ENCODE results near the gene MEP1B.
"Not testable (repeated sequence)": the region's sequence is repeated elsewhere in the genome, so short reads cannot be mapped to it uniquely, and the experiment has no call there.

MEP1B gene

DNA sequence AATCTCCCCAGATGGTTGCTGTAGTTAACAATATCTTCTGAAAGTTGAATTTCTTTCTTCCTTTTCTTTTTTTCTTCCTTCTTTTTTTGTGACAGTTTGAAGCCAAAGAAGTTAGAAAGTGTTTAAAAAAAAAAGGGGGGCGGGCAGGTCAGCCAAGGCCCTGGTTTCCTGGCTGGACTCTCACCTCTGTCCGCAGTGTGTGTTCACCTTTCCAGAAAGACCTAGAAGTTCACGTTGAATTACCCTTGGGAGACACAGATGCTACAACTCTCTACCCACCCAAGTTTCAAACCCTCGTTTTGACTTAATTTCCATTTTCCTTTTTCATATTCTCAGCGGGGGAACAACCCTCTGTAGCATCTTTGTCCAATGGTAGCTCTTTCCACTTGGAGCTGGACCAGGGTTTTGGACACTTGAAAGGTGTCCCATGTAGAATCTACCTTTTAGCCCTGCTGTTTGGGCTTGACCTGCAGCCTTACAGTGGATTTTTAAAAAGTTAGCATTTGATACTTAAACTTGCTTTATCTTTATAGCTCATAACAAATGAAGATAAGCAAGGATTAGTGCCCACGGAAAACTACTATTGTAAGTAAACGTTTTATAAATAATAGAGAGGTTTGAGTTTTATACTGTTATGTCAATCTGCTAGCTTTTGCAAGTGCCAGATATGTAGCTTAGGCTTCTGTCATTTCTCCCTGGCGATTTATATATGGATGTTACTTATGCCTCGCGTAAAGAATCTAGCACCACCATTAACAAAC lies 20.0 kb downstream of the MEP1B start:
- DNase-seq (ENCODE audit: low spot score), result no peak

DNA sequence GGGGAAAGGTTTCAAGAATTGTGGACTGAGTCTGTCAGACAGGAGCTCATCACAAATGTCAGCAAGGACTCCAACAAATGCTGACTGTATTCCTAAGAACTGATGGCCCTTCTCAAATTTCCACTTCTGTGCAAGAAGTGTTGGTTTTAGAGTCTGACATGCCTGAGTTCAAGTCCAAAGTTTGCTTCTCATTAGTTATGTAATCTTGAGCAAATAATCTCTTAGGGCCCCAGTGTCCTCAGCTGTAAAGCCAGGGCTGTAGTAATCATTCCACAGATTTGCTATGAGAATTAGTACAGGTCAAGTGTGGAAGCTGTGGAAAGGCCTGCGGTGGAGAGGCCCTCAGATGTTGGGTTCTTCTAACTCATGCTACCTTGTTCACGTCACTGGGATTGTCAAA lies 23.9 kb downstream of the MEP1B start:
- no peak for DNase-seq (ENCODE audit: low spot score)

GRCh38 chr18:32216390-32216789 lies 26.6 kb downstream of the MEP1B start:
- DNase-seq (ENCODE audit: low spot score), result no peak

GRCh38 chr18:32219431-32220018 lies 29.7 kb downstream of the MEP1B start:
- no peak for DNase-seq (ENCODE audit: low spot score)

DNA sequence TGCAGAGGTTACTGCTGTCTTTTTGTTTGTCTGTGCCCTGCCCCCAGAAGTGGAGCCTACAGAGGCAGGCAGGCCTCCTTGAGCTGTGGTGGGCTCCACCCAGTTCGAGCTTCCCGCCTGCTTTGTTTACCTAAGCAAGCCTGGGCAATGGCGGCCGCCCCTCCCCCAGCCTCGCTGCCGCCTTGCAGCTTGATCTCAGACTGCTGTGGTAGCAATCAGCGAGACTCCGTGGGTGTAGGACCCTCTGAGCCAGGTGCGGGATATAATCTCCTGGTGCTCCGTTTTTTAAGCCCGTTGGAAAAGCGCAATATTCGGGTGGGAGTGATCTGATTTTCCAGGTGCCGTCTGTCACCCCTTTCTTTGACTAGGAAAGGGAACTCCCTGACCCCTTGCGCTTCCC lies 43.5 kb downstream of the MEP1B start:
- DNase-seq (ENCODE audit: low spot score), result not testable (repeated sequence)

DNA sequence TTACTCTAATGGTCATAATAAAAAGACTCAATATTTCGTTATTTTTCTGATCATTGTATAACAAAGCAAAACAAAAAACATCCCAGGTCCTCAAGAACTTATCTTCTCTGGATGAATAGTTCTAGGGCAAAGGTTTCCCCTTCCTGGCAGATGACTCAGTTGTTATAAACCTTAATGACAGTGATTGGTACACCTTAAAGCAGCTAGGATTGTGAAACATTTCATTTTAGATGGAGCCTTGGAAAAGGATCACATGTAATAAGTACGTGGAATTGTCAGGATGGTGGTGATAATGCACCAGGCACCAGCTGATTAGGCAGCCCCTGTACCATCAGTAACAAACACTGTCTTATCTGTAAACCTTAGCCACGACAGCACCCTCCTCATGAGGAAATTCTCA lies 47.2 kb downstream of the MEP1B start:
- DNase-seq (ENCODE audit: low spot score), result no peak

DNA sequence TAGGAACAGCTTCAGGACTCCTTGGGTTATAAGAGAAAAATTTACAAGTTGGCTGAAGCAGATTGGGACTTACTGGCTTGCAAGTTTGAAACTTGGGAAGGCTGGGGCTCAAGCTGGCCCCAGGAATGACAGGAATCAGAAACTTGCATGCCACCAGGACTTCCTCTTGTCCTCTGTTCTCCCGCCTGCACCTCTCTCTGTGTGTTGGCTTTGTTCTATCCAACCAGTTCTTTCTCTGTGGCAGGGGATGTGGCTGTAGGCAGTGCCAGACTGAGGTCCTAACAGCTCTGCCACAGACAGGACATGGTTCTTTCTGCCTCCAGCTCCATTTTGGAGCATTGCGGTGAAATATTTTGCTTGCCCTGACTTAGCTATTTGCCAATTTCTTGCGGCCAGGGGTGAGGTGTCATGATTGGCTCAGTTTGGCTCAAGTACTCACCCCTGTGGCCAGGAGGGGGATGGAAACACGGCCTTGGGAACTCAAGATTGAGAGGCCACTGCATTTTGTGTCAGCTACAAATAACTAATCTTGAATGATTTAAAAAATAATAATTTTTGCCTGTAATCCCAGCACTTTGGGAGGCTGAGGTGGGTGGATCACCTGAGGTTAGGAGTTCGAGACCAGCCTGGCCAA lies 48.9 kb downstream of the MEP1B start:
- DNase-seq (ENCODE audit: low spot score), result no peak

DNA sequence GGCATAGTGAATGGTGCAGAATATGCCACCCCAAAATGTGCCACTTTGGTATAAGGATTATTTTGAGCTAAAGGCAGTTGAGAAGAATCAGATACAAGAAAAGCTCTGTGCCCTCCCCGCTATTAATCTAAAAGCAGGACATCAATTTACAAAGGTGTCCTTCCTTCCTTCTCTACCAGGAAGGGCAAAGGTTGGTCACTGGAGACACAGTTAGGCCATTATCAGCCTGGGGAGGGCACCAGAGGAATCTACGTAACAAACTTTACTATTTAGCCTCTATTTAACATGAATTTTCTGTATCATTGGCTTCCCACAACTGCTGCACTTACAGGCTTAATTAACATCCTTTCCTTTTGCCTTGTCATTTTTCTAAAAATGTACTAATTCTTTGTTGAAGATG lies 52.6 kb downstream of the MEP1B start:
- no peak for DNase-seq (ENCODE audit: low spot score)

DNA sequence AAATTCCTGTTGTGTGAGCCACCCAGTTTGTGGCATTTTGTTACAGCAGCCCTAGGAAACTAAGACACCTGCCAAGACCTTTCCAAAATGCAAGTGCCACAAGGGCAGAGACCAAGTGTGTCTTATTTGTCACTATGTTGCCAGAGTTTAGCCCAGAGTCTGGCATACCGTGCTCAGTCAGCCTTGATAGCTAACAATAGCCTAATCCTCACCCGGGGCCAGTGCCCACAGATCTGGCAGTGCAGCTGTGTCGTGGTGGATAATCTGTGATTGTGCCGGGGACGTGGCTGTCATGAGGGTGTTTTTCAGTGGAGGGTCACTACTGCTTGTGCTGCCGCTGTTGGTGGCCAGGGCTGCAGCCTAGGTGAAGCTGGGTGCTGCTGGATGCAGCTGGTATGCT lies 53.5 kb downstream of the MEP1B start:
- DNase-seq (ENCODE audit: low spot score), result peak; percentile 42

DNA sequence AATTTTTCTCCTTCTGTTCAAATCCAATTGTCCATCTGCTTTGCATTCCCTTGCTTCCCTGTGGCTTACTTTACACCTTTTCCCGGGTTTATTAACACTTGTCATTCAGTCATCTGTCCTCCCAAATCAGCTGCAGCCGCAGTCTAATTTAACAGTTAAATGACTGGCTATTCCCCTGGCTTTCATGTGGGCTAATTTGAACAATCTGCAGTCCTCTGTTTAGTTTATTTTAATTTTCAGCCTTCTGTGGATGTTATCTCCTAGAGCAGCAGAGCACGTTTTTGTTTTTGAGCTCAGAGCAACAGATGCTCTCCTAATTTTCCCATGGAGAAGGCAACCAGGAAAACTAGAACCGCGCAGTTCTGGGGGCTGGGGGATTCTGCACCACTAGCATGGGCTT lies 55.0 kb downstream of the MEP1B start:
- DNase-seq (ENCODE audit: low spot score), result no peak

DNA sequence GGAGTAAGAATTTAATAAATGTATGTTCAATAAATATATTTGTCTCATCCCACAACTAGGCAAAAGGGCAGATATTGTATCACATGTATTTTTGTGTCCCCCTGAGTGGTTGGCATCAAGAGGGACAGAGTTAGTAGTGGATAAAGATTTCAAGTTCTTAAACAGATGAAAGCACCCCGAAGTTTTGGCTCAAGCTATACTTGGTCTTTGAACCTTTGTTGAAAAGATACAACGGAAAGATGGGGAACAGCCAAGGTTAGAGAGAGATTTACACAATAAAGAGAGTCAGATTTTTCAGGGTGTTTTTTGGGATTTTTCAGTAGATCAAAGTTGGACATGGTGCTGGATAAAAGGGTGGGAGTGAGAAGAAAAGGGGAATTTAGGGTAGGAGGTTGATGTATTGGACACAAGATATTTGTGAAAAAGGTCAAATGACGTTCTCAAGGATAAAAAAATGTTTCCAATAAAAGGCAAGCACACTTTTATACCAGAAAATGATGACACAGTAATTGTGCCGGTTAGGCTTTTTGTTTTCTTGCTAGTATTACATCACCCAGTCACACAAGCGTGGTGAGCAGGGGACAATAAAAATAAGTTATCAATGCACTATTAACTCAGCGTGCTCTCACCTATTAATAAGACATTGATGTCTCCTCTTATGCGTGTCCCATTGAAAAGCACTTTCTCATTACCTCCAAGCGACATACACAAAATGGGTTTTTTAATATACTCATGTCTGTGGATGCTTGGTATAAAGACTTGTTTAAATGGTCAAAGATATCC lies 59.5 kb downstream of the MEP1B start:
- DNase-seq (ENCODE audit: low spot score), result no peak

GRCh38 chr18:32251466-32251865 lies 61.6 kb downstream of the MEP1B start:
- DNase-seq (ENCODE audit: low spot score), result no peak

DNA sequence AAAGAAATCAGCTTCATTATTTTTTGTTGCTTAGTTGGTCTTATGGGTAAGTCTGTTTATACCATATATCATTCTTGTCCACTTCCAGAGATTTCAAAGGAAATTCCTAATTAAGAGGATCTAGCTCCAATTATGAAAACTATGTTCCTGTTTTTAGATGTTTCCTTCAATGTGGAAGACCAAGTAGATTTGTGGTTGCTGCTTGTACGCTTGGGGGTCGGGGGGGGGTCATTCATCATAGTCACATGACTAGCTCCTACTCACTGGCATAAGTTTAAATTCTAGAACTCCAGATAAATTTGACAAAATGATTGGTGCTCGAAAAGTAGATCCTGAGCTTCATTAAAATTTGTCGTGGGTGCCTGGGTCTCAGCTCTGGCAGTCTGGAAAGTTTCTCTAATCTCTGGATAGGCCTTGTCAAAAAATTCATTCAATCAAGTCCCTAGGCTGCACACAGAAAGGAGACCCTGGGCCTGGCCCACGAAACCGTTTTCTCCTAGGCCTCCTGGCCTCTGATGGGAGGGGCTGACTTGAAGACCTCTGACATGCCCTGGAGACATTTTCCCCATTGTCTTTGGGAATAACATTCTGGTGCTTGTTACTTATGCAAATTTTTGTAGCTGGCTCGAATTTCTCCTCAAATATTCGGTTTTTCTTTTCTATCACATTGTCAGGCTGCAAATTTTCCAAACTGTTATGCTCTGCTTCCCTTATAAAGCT lies 62.5 kb downstream of the MEP1B start:
- DNase-seq (ENCODE audit: low spot score), result no peak

GRCh38 chr18:32255570-32255969 lies 65.7 kb downstream of the MEP1B start:
- no peak for DNase-seq (ENCODE audit: low spot score)

GRCh38 chr18:32257084-32257785 lies 67.4 kb downstream of the MEP1B start:
- no peak for DNase-seq (ENCODE audit: low spot score)

- DNase-seq (ENCODE audit: low spot score), result no peak
Observed at GRCh38 chr18:32258148-32258547, 68.3 kb downstream of the MEP1B start.

DNA sequence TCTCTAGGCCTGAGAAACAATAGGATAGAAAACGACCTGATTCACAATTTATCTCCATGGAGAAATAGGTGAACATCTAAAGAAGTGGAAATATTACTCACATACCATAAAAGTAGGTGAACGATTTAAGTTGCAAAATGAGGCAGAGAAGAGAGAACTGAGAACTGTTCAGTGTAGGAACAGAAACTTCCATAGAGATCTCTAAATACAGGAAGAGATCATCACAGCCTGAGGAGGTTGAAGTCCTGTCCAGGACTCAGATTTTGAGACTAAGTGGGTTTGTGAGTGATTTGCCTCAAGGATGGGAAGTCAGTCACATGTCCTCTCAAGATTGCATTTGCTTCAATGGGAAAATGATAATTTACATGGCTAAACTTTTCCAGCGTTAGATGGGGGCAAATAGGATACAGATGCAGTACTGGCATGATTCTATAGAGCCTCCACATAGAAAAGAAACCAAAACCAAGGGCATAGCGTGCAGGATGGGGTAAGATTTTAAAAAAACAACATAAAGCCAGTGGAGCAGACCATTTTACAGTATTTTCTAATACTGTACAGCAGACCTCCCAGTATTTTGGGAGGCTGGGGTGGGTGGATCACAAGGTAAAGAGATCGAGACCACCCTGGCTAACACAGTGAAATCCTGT lies 68.8 kb downstream of the MEP1B start:
- no peak for DNase-seq (ENCODE audit: low spot score)

GRCh38 chr18:32259553-32259952 lies 69.7 kb downstream of the MEP1B start:
- no peak for DNase-seq (ENCODE audit: low spot score)

DNA sequence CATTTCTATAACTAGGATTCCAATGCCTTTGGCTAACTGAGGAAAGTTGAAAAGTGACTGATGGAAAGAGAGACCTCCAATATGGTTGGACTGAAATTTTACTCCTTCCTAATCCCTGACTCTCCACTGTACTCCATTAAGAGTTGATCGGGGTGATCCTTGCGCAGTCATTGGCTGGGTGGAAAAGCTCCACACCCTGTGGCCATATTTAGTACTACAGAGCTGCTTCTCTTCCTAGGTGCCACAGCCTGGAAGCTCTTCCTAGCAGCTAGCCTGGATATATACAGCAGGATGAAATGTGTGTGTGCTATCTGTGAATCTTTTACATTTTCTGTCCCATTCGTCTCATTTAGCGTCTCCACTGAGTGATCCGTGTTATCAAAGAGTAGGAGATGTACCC lies 71.2 kb downstream of the MEP1B start:
- DNase-seq (ENCODE audit: low spot score), result peak; percentile 18

DNA sequence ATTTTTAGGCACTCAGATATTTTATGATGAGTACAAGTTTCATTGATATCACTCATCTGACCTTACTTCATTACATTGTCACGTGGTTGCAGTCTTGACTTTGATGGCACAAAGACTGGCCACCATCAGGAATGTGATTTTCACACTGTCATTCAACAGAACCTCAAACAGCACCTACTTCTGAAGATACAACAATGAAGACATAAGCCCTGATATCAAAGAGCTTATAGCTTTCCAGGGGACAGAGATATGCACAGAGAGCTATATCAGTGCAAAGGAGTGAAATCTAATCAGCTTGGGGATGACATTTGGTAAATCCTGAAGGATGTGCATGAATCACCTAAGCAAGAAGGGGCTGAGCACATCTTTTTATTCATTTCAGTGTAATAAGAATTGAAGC lies 72.3 kb downstream of the MEP1B start:
- DNase-seq (ENCODE audit: low spot score), result no peak

GRCh38 chr18:32264401-32264800 lies 74.6 kb downstream of the MEP1B start:
- no peak for DNase-seq (ENCODE audit: low spot score)

Data from iPS-NIHi11 (cell line).